IMR-90 (cell line): ENCODE measurements around the gene KRTAP5-4. TPM values are rescaled to one million over a fixed set of nuclear protein-coding genes. Genes with fewer than 3 reads are reported as not detected.
"Not testable (repeated sequence)": the region's sequence is repeated elsewhere in the genome, so short reads cannot be mapped to it uniquely, and the experiment has no call there.

Experiments
- ATAC-seq: fragments of 200-7000 bp; cut with Tn5 transposase; 2 replicates; pipeline ENCODE4 v1.9.1; 2020; ENCODE audit warnings: low read depth, mild to moderate bottlenecking, moderate library complexity
- BruUV-seq: library from RNA; stranded (reverse); fragments of 400-500 nt; replicated peaks from 2 replicates; lab custom pipeline; 2021; lab: Mats Ljungman, UMichigan
- CTCF ChIA-PET: fragments of 300-600 bp; formaldehyde crosslinking; extraction: SDS; loops from one replicate; lab custom pipeline; 2021; ENCODE audit warnings: antibody characterized with exemption; lab: Yijun Ruan, JAX
- POLR2A ChIA-PET: fragments of 300-600 bp; sonication (Branson Sonifier 250); formaldehyde crosslinking; loops from one replicate; lab custom pipeline; 2022; ENCODE audit warnings: antibody characterized with exemption; ENCODE audit not compliant: unreplicated experiment; lab: Charles Lee
- DNase-seq: peaks from one replicate; pipeline ENCODE4 v3.0.0; 2013
- H2AFZ ChIP-seq: replicated peaks from 2 replicates; pipeline ENCODE3; 2013; ENCODE audit warnings: low read length, mild to moderate bottlenecking; ENCODE audit not compliant: poor library complexity
- H2AK5ac ChIP-seq: 2 replicates; pipeline ENCODE4 v1.6.1; 2013; ENCODE audit warnings: low read depth, low read length, inconsistent platforms
- H2AK9ac ChIP-seq: replicated peaks from 2 replicates; pipeline ENCODE3; 2013; ENCODE audit warnings: mild to moderate bottlenecking, low read depth, low read length, moderate library complexity; ENCODE audit not compliant: poor library complexity
- H2BK120ac ChIP-seq: 2 replicates; pipeline ENCODE4 v1.6.1; 2013; ENCODE audit warnings: low read depth, low read length, inconsistent platforms
- H2BK15ac ChIP-seq: 3 replicates; pipeline ENCODE4 v1.6.1; 2013; ENCODE audit warnings: low read depth, low read length, inconsistent platforms
- H2BK20ac ChIP-seq: 2 replicates; pipeline ENCODE4 v1.6.1; 2013; ENCODE audit warnings: low read depth, mild to moderate bottlenecking, inconsistent platforms, low read length, moderate library complexity
- H2BK5ac ChIP-seq: 2 replicates; pipeline ENCODE4 v1.6.1; 2013; ENCODE audit warnings: mild to moderate bottlenecking, low read depth, low read length, inconsistent platforms; ENCODE audit not compliant: poor library complexity, severe bottlenecking
- H3K14ac ChIP-seq: replicated peaks from 2 replicates; pipeline ENCODE4 v1.6.1; 2013; ENCODE audit warnings: low read depth, low read length, inconsistent platforms
- H3K18ac ChIP-seq: 2 replicates; pipeline ENCODE4 v1.6.1; 2013; ENCODE audit warnings: low read depth, low read length, control low read depth
- H3K23ac ChIP-seq: 2 replicates; pipeline ENCODE4 v1.6.1; 2013; ENCODE audit warnings: low read depth, low read length, inconsistent platforms
- H3K27ac ChIP-seq: 2 replicates; pipeline ENCODE4 v1.5.1; 2013; ENCODE audit warnings: mild to moderate bottlenecking, control low read depth, low read length; ENCODE audit not compliant: insufficient read depth
- H3K27me3 ChIP-seq: 2 replicates; pipeline ENCODE4 v1.6.1; 2013; ENCODE audit warnings: low read length; ENCODE audit not compliant: control insufficient read depth, insufficient read depth
- H3K36me3 ChIP-seq: 2 replicates; pipeline ENCODE4 v1.6.1; 2013; ENCODE audit warnings: low read length, mixed read lengths; ENCODE audit not compliant: control insufficient read depth, insufficient read depth
- H3K4ac ChIP-seq: 2 replicates; pipeline ENCODE4 v1.6.1; 2013; ENCODE audit warnings: low read depth, low read length, inconsistent platforms
- H3K4me1 ChIP-seq: 2 replicates; pipeline ENCODE4 v1.6.1; 2013; ENCODE audit warnings: low read length, mixed read lengths; ENCODE audit not compliant: control insufficient read depth, insufficient read depth
- H3K4me2 ChIP-seq: 2 replicates; pipeline ENCODE4 v1.6.1; 2013; ENCODE audit warnings: low read depth, mild to moderate bottlenecking, control low read depth, low read length, moderate library complexity
- H3K4me3 ChIP-seq: 2 replicates; pipeline ENCODE4 v1.5.1; 2013; ENCODE audit warnings: low read depth, mild to moderate bottlenecking, control low read depth, low read length, moderate library complexity; ENCODE audit not compliant: insufficient read depth
- H3K56ac ChIP-seq: 2 replicates; pipeline ENCODE4 v1.6.1; 2013; ENCODE audit warnings: low read length, inconsistent platforms; ENCODE audit not compliant: insufficient read depth; ENCODE audit errors: extremely low read depth
- H3K79me1 ChIP-seq, 2 experiments: 2 replicates each; pipeline ENCODE4 v1.6.1; 2013; ENCODE audit warnings: low read length in 2 of 2, inconsistent platforms in 1 of 2, low read depth in 1 of 2
- H3K9ac ChIP-seq: 2 replicates; pipeline ENCODE4 v1.6.1; 2013; ENCODE audit warnings: low read depth, low read length, control low read depth
- H3K9me1 ChIP-seq: 2 replicates; pipeline ENCODE4 v1.6.1; 2013; ENCODE audit warnings: low read length, inconsistent platforms; ENCODE audit not compliant: insufficient read depth
- H3K9me3 ChIP-seq: 2 replicates; pipeline ENCODE4 v1.6.1; 2013; ENCODE audit warnings: low read length; ENCODE audit not compliant: control insufficient read depth, insufficient read depth
- H4K20me1 ChIP-seq: 2 replicates; pipeline ENCODE4 v1.6.1; 2013; ENCODE audit warnings: low read length, inconsistent platforms; ENCODE audit not compliant: insufficient read depth
- H4K5ac ChIP-seq: 2 replicates; pipeline ENCODE4 v1.6.1; 2013; ENCODE audit warnings: mild to moderate bottlenecking, low read depth, low read length, control low read depth
- H4K8ac ChIP-seq, 2 experiments: 2 replicates each; pipeline ENCODE4 v1.6.1; 2013; ENCODE audit warnings: low read depth in 2 of 2, low read length in 2 of 2, control low read depth in 1 of 2, inconsistent platforms in 1 of 2
- H4K91ac ChIP-seq: 2 replicates; pipeline ENCODE4 v1.6.1; 2013; ENCODE audit warnings: low read depth, low read length, inconsistent platforms; ENCODE audit not compliant: insufficient read depth
- BHLHE40 ChIP-seq: fragments of 150-350 bp; IDR thresholded peaks from 2 replicates; pipeline ENCODE4 v1.6.1; 2016; ENCODE audit warnings: mild to moderate bottlenecking, low read depth, low read length
- CHD1 ChIP-seq: IDR thresholded peaks from 2 replicates; pipeline ENCODE4 v1.6.1; 2012; ENCODE audit warnings: low read depth, low read length, improper control_type of control experiment
- FOS ChIP-seq: fragments of 150-350 bp; IDR thresholded peaks from 2 replicates; pipeline ENCODE4 v1.6.1; 2016; ENCODE audit warnings: low read depth, low read length
- MAFK ChIP-seq: IDR thresholded peaks from 2 replicates; pipeline ENCODE4 v1.6.1; 2012; ENCODE audit warnings: low read depth, low read length, improper control_type of control experiment
- MAZ ChIP-seq: IDR thresholded peaks from 2 replicates; pipeline ENCODE4 v1.6.1; 2012; ENCODE audit warnings: low read depth, mild to moderate bottlenecking, low read length, improper control_type of control experiment, moderate library complexity, borderline replicate concordance
- MXI1 ChIP-seq: IDR thresholded peaks from 2 replicates; pipeline ENCODE4 v1.6.1; 2012; ENCODE audit warnings: low read depth, mild to moderate bottlenecking, low read length, moderate library complexity, borderline replicate concordance
- NFE2L2 ChIP-seq: fragments of 150-350 bp; IDR thresholded peaks from 2 replicates; pipeline ENCODE4 v1.6.1; 2016; ENCODE audit warnings: low read depth, mild to moderate bottlenecking, low read length
- POLR2A ChIP-seq: IDR thresholded peaks from 2 replicates; pipeline ENCODE4 v1.6.1; 2012; ENCODE audit warnings: mild to moderate bottlenecking, low read depth, low read length
- RAD21 ChIP-seq: IDR thresholded peaks from 2 replicates; pipeline ENCODE4 v1.6.1; 2012; ENCODE audit warnings: low read length, improper control_type of control experiment
- RCOR1 ChIP-seq: IDR thresholded peaks from 2 replicates; pipeline ENCODE4 v1.6.1; 2012; ENCODE audit warnings: mild to moderate bottlenecking, low read length, improper control_type of control experiment; ENCODE audit not compliant: insufficient replicate concordance
- RFX5 ChIP-seq: IDR thresholded peaks from 2 replicates; pipeline ENCODE4 v1.8.0; 2012; ENCODE audit warnings: low read depth, mild to moderate bottlenecking, low read length, moderate library complexity
- WGBS, 2 experiments: methylation state at CpG; one replicate each; pipeline versions ENCODE4 v1.1.5 to v1.1.7; 2013; ENCODE audit warnings: missing lambda C conversion rate in 2 of 2; ENCODE audit not compliant: insufficient read length in 1 of 2; ENCODE audit errors: extremely low coverage in 2 of 2; 5-methylcytosine and 5-hydroxymethylcytosine counted together
- dilution Hi-C: fragments of 300-500 bp; cut with HindIII; formaldehyde crosslinking; loops from one replicate; pipeline ENCODE4 v1.14.3; 2018; ENCODE audit warnings: low sequenced_read_pairs; ENCODE audit not compliant: unreplicated experiment
- in situ Hi-C: fragments of 300-500 bp; cut with MboI; formaldehyde crosslinking; loops from 3 replicates; pipeline ENCODE4 v1.14.3; 2019; ENCODE audit warnings: low sequenced_read_pairs, inconsistent platforms, mixed read lengths
- intact Hi-C: fragments of 100-400 bp; cut with micrococcal nuclease; formaldehyde crosslinking; loops from 2 replicates; pipeline ENCODE4 v1.10.0; 2022
- polyA plus RNA-seq, 3 experiments: library from polyadenylated mRNA; depleted of rRNA; stranded (reverse); fragments of >200 nt; gene quantifications; 2 replicates each; pipeline ENCODE4 v1.2.3, GENCODE V29; 2012; ENCODE audit warnings: low replicate concordance in 1 of 3
- total RNA-seq: library from RNA; depleted of rRNA; stranded (reverse); fragments of >200 nt; gene quantifications from 2 replicates; pipeline ENCODE4 v1.2.3, GENCODE V29; 2012

The KRTAP5-4 gene
- total and polyA plus RNA-seq, 2 of the 4 experiments (the other 2 are of a cell fraction): not detected

- BruUV-seq: no TSS peak
- Histone ChIP-seq H3K4me3 (no peak overlapping the region), H3K27me3 (peaks cover 43% of the 10 kb centered on the region), H4K5ac (no peak overlapping the region), H2BK15ac (no peak overlapping the region), H2BK120ac (no peak overlapping the region), H3K4me2 (no peak overlapping the region), H3K36me3 (no peaks in the 10 kb centered on the region), H2BK5ac (no peak overlapping the region), H3K23ac (no peak overlapping the region), H2AFZ (no peak overlapping the region), H3K56ac (no peak overlapping the region), H3K79me1 (no peaks in the 10 kb centered on the region), H3K9me3 (no peaks in the 10 kb centered on the region), H4K8ac (no peak overlapping the region), H3K14ac (no peak overlapping the region), H4K91ac (no peak overlapping the region), H3K18ac (no peak overlapping the region), H3K9me1 (no peaks in the 10 kb centered on the region), H2AK9ac (no peak overlapping the region), H3K27ac (no peak overlapping the region), H2AK5ac (no peak overlapping the region), H3K9ac (no peak overlapping the region), H4K20me1 (no peaks in the 10 kb centered on the region), H2BK20ac (no peak overlapping the region), H3K4ac (no peak overlapping the region), H3K4me1 (no peaks in the 10 kb centered on the region)
- dilution Hi-C loops (no loop called here), in situ Hi-C loops (no loop called here), intact Hi-C loops (no loop called here)
- ChIA-PET CTCF (no interaction called here), POLR2A (no interaction called here)
- ATAC-seq: no peak
- 60% methylated on average over 6 of the region's 10 CpGs; no CpG with 5 or more reads in 1 of the 2 experiments for WGBS, 2 experiments
- DNase-seq: no peak
- TF ChIP-seq BHLHE40 (no peak), RCOR1 (no peak), RAD21 (no peak), MXI1 (no peak), MAZ (no peak), RFX5 (no peak), NFE2L2 (no peak), POLR2A (no peak), MAFK (no peak), FOS (no peak), CHD1 (no peak)
Measured at GRCh38 chr11:1597331-1597993, 24.5 kb downstream of the KRTAP5-4 start.

- dilution Hi-C loops, CTCF ChIA-PET, ATAC-seq: not testable (repeated sequence)
Measured at GRCh38 chr11:1596576-1597121, 25.3 kb downstream of the KRTAP5-4 start.

More at GRCh38 chr11:1596576-1597121, 25.3 kb downstream of the KRTAP5-4 start:
- H3K4me3 ChIP-seq, H4K91ac ChIP-seq, in situ Hi-C loops, H3K56ac ChIP-seq, H3K9ac ChIP-seq, H2BK120ac ChIP-seq, intact Hi-C loops, POLR2A ChIA-PET, H4K5ac ChIP-seq, H2AK5ac ChIP-seq, H3K4me1 ChIP-seq, DNase-seq, H3K14ac ChIP-seq, H2AK9ac ChIP-seq, H3K4me2 ChIP-seq, H2BK5ac ChIP-seq, H3K4ac ChIP-seq, H3K36me3 ChIP-seq, H3K18ac ChIP-seq, H2BK20ac ChIP-seq, H2BK15ac ChIP-seq, H4K8ac ChIP-seq, H3K9me1 ChIP-seq, H3K9me3 ChIP-seq, H2AFZ ChIP-seq, BruUV-seq, H3K79me1 ChIP-seq, H3K23ac ChIP-seq, H3K27ac ChIP-seq, H4K20me1 ChIP-seq: not testable (repeated sequence)
- WGBS, 2 experiments: 90% methylated on average over 2 of the region's 19 CpGs; no CpG with 5 or more reads in 1 of the 2 experiments
- H3K27me3 ChIP-seq: peaks cover 43% of the 10 kb centered on the region
